ENCODE measurements around the gene HEY2. TPM values are rescaled to one million over a fixed set of nuclear protein-coding genes. Genes with fewer than 3 reads are reported as not detected.

The HEY2 gene
- total RNA-seq, 1 experiment from 2014 or later: not detected

DNA sequence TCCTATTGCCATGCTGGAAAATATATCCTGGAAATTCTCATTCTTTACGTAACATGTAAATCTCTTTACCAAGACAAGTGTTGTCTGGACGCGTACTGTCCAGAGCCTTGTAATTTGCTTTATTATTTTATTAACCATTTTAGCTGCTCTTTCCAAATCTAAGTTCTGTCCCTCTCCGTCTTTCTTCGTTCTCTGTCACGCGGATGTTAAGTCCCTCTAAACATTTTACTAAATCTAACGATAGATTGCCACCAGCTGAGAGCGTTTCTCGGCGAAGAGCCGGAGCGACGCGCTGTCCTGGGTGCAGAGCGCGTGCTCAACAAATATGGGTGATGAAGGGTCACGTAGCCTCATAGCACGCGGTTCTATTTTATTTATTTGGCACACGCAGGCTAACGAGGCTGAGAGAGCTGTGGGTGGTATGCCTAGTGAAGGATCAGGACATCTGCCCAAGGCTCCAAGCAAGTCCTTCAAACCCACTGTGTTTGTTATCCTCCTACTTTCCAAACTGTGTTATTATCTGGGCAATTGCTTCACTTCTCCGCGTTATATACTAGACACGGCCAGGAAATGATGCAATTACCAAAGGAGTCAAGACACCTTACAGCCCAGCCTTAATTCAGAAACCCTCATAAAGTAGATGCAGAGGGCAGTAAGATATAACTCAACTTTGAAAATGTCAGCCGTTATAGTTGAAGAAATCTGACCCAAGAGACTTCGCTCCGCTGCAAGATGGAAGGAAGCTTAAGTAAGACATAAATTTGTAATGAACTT is 31.3 kb downstream of the HEY2 start:
- peak overlapping the region; percentile 72 for H3K9ac ChIP-seq (ENCODE audit: low read length)
- H3F3A ChIP-seq (ENCODE audit: low read length, unreplicated experiment): no peaks in the 10 kb centered on the region
- peak overlapping the region; percentile 94 for H3K4me3 ChIP-seq (ENCODE audit: low read length)
- H3K9me3 ChIP-seq (ENCODE audit: low read length): no peaks in the 10 kb centered on the region
- ChIA-PET CTCF (no interaction called here), POLR2A (ENCODE audit: unreplicated experiment) (no interaction called here)
- ATAC-seq (peak; percentile 72), DNase-seq (peak; percentile 58)
- H2AFZ ChIP-seq (ENCODE audit: low read length): peak overlapping the region; percentile 86
- peak overlapping the region; percentile 54 for H3K27ac ChIP-seq (ENCODE audit: low read length)
- H3K27me3 ChIP-seq (ENCODE audit: low read length): no peaks in the 10 kb centered on the region
- no peaks in the 10 kb centered on the region for H3K9me2 ChIP-seq (replicated peaks; ENCODE audit: low read length)
- TF ChIP-seq EZH2 (IDR thresholded peaks at IDR 0.05; ENCODE audit: low read length, unreplicated experiment) (no peak), EZH2phosphoT487 (IDR thresholded peaks at IDR 0.05; ENCODE audit: borderline replicate concordance, low read length) (no peak)
- TF ChIP-seq, protein P1, sequence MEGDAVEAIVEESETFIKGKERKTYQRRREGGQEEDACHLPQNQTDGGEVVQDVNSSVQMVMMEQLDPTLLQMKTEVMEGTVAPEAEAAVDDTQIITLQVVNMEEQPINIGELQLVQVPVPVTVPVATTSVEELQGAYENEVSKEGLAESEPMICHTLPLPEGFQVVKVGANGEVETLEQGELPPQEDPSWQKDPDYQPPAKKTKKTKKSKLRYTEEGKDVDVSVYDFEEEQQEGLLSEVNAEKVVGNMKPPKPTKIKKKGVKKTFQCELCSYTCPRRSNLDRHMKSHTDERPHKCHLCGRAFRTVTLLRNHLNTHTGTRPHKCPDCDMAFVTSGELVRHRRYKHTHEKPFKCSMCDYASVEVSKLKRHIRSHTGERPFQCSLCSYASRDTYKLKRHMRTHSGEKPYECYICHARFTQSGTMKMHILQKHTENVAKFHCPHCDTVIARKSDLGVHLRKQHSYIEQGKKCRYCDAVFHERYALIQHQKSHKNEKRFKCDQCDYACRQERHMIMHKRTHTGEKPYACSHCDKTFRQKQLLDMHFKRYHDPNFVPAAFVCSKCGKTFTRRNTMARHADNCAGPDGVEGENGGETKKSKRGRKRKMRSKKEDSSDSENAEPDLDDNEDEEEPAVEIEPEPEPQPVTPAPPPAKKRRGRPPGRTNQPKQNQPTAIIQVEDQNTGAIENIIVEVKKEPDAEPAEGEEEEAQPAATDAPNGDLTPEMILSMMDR (conservative IDR thresholded peaks at IDR 0.05; ENCODE audit: low read depth, low read length): no peak
- peaks cover 15% of the 10 kb centered on the region for H3K4me1 ChIP-seq (ENCODE audit: insufficient read depth, low read length)
- no peaks in the 10 kb centered on the region for H3K36me3 ChIP-seq (ENCODE audit: low read depth, low read length)
- H3K4me2 ChIP-seq (ENCODE audit: low read length): peak overlapping the region; percentile 78
- no peaks in the 10 kb centered on the region for H3K79me2 ChIP-seq (ENCODE audit: low read length)
- intact Hi-C loops (cut with micrococcal nuclease): loop anchor here (1.0 to 5.0 kb wide), 3 partner anchors 78 to 192 kb away; partner anchors contain the start of gene HINT3
- no peaks in the 10 kb centered on the region for H4K20me1 ChIP-seq (ENCODE audit: low read length)
- BruUV-seq (replicated peaks): TSS peak; percentile 100

DNA sequence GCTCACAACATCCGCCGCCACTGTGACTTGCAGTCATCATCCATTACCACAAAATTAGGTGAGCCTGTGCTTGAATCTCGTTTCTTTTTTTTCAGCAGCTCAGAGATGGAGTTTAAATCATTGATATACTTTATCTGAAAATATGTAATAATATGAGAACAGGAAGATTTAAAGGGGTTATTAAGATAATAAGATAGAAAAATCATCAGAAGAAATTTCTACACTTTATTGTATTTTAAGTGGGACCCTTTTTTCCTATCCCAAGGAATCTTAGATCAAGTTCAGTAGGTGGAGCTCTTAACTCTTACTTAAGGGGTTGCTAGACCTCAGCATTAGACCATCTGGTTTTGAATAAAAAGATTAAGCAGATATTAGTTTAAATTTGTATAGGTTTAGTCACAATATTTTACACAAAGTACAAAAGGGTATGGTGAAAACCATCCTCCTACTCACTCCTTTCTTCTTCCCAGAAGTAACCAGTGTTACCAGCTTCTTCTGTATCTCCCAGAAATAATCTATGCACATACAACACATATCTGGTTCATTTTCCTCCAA is 32.0 kb downstream of the HEY2 start:
- Histone ChIP-seq H2AFZ (ENCODE audit: low read length) (peak overlapping the region; percentile 86), H3K9ac (ENCODE audit: low read length) (peak overlapping the region; percentile 72), H3K9me3 (ENCODE audit: low read length) (no peaks in the 10 kb centered on the region), H3K27me3 (ENCODE audit: low read length) (no peaks in the 10 kb centered on the region), H3K4me2 (ENCODE audit: low read length) (peak overlapping the region; percentile 78), H3F3A (ENCODE audit: low read length, unreplicated experiment) (no peaks in the 10 kb centered on the region), H3K4me3 (ENCODE audit: low read length) (peak overlapping the region; percentile 94), H3K4me1 (ENCODE audit: insufficient read depth, low read length) (peaks cover 15% of the 10 kb centered on the region), H3K9me2 (replicated peaks; ENCODE audit: low read length) (no peaks in the 10 kb centered on the region), H3K27ac (ENCODE audit: low read length) (peak overlapping the region; percentile 54), H3K36me3 (ENCODE audit: low read depth, low read length) (no peaks in the 10 kb centered on the region), H3K79me2 (ENCODE audit: low read length) (no peaks in the 10 kb centered on the region), H4K20me1 (ENCODE audit: low read length) (no peaks in the 10 kb centered on the region)
- DNase-seq (peak; percentile 31), ATAC-seq (peak; percentile 42)
- intact Hi-C loops (cut with micrococcal nuclease): loop anchor here (2.0 to 5.0 kb wide), 2 partner anchors 77 to 191 kb away; no protein-coding TSS in a partner anchor
- CTCF ChIA-PET: no interaction called here
- POLR2A ChIA-PET (ENCODE audit: unreplicated experiment): no interaction called here
- BruUV-seq (replicated peaks): TSS peak; percentile 76
- TF ChIP-seq EZH2 (IDR thresholded peaks at IDR 0.05; ENCODE audit: low read length, unreplicated experiment): no peak
- TF ChIP-seq, protein P1 (conservative IDR thresholded peaks at IDR 0.05; ENCODE audit: low read depth, low read length): peak; percentile 46; the same call in 1 of the 2 replicates

GRCh38 chr6:125784365-125784764 is 34.9 kb downstream of the HEY2 start:
- ATAC-seq: peak; percentile 34
- TF ChIP-seq EZH2phosphoT487 (IDR thresholded peaks at IDR 0.05; ENCODE audit: borderline replicate concordance, low read length) (no peak), EZH2 (IDR thresholded peaks at IDR 0.05; ENCODE audit: low read length, unreplicated experiment) (no peak)
- TF ChIP-seq, protein P1 (conservative IDR thresholded peaks at IDR 0.05; ENCODE audit: low read depth, low read length): no peak
- Histone ChIP-seq H3K9me2 (replicated peaks; ENCODE audit: low read length) (no peaks in the 10 kb centered on the region), H3K79me2 (ENCODE audit: low read length) (no peaks in the 10 kb centered on the region), H3F3A (ENCODE audit: low read length, unreplicated experiment) (no peaks in the 10 kb centered on the region), H3K27ac (ENCODE audit: low read length) (peak overlapping the region; percentile 52), H4K20me1 (ENCODE audit: low read length) (no peaks in the 10 kb centered on the region), H3K4me2 (ENCODE audit: low read length) (peak overlapping the region; percentile 67), H3K4me1 (ENCODE audit: insufficient read depth, low read length) (peaks cover 15% of the 10 kb centered on the region), H3K27me3 (ENCODE audit: low read length) (no peaks in the 10 kb centered on the region), H2AFZ (ENCODE audit: low read length) (no peak overlapping the region), H3K9me3 (ENCODE audit: low read length) (no peaks in the 10 kb centered on the region), H3K36me3 (ENCODE audit: low read depth, low read length) (no peaks in the 10 kb centered on the region), H3K9ac (ENCODE audit: low read length) (no peak overlapping the region), H3K4me3 (ENCODE audit: low read length) (0 out of 2 replicates have a peak overlapping the region, but pooled peaks have one; percentile 14)
- POLR2A ChIA-PET (ENCODE audit: unreplicated experiment): no interaction called here
- DNase-seq: peak; percentile 62
- no TSS peak for BruUV-seq (replicated peaks)
- intact Hi-C loops (cut with micrococcal nuclease): loop anchor here (1.0 to 5.0 kb wide), 2 partner anchors 169 to 188 kb away; no protein-coding TSS in a partner anchor
- CTCF ChIA-PET: no interaction called here

All from PC-3 (cell line).